HG02938 (cell line): Measurements from ENCODE around the gene LSAMP.

Source experiments
- ATAC-seq: cut with Tn5 transposase; IDR thresholded peaks from one replicate; pipeline ENCODE4 v1.9.1; 2021; ENCODE audit warnings: mild to moderate bottlenecking, moderate library complexity; ENCODE audit not compliant: unreplicated experiment

The LSAMP gene

DNA sequence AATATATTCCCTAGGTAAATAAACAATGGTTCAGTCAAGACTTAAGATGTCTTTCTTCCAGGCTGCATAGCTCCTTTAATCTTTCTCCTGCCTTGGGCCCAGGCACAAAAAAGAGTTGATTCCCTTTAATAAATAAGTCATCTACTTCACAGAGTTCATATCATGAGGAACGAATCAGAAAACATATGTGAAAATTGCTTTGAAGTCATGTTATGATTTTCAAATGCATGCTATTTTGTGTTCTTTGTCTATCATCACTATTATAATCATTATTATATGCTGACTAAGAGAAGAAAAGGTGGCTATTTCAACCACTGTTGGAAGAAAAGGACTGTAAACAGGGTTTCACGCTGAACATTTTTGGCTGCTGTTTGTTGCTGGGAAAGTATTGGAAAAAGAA, 70.4 kb downstream of the LSAMP start:
- ATAC-seq = no peak

- no peak for ATAC-seq
Measured at GRCh38 chr3:116367761-116368395, 77.4 kb downstream of the LSAMP start.

- ATAC-seq = no peak
Measured at GRCh38 chr3:116356056-116356455, 89.2 kb downstream of the LSAMP start.

DNA sequence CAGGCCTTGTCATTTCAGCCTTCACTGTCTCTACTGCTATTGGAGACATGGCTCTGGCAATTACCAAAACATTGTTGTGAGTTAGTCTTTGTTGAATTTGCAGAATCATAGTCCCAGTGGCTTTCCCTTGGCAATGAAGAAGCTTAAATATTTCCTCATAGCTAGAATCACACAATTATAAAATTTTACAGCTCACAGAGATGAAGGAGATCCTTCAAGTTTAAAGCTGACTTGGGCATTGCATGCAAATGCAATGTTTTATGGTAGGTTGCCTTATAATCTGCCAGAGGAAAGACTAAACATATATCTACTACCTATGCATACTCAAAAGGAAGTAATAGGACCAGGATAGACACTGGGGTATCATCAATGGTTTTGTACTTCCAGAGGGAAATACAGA, 90.9 kb downstream of the LSAMP start:
- no peak for ATAC-seq

DNA sequence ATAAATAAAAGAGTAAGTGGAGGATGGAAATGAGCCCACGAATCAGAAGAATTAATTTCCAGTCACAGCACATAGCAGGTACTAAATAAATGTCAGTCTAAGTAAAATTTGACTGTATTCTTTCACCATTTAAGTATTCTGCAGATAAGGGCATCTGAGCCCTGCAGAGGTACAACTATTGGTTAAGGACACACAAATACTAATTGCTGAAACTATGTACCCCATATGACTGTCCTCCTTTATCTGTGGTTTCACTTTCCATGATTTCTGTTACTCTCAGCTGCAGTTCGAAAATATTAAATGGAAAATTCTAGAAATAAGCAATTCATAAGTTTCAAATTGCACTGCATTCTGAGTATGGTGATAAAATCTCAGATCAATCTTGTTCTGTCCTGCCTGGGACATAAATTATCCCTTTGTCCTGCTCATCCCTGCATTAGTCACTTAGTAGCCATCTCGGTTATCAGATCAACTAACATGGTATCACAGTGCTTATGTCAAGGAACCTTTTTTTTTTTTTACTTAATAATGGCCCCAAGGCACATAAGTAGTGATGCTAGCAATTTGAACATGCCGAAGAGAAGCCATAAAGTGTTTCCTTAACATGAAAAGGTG, 95.1 kb downstream of the LSAMP start:
- no peak for ATAC-seq

DNA sequence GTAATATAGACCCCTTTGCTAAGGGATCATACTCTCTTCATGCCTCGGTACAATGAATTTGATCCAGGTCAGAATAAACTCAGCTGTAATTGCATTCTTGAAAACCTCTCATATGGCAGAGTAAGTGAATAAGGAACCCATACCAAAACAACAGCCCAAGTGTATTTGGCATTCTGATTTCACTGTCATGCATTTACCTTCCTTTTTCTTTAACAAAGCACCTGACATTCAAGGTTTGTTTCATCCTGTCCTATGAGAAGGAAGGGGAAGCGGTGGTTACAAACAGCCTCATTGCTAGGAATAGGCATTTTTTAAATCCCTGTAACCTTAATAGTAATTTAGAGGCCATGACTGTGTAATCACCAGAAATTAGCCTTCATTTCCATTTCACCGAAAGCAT, 97.1 kb downstream of the LSAMP start:
- ATAC-seq = no peak

DNA sequence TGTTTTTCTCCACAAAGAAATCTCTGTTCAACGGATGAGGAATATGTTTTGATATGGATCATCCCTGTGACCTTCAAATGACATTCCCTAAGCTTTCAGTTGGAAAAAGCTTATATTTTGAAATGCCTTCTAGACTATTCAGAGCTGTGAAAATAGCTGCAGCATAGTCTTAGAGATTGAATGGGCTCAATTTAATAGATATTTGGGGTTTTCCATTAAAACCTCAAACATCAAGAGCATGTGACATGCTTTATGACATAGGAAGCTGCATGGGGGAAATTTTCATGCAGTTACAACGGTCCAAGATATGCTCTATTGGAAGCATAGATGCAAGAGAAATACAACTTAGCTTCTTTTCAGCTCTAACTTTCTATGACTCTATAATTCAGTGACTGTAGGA, 102.8 kb downstream of the LSAMP start:
- no peak for ATAC-seq

- no peak for ATAC-seq
Measured at GRCh38 chr3:116341899-116342298, 103.4 kb downstream of the LSAMP start.

- ATAC-seq = no peak
Measured at GRCh38 chr3:116341381-116341780, 103.9 kb downstream of the LSAMP start.

DNA sequence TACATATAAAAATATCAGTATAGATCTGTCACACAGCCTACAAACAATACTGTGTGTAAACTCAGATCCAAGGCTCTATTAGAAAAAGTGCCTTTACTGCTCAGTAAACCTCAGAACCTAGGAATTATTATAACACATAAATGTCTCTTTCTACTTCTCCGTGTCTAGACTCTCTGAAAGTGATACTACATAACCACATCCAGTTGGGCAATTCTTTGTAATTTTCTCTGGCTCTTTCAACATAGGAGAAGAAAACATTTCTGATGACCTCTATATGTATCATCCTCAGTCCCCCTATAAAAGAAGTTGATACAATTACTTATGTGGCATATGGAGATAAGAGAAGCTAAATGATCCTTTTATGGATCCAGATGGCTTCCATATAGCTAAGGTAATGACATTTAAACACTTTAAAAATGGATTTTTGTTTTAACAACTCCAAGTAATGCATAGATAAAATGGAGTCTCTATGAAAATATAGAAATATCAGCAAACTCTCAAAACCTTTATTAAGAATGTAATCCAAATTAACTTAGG, 104.5 kb downstream of the LSAMP start:
- ATAC-seq = no peak

GRCh38 chr3:116339441-116340028, 105.8 kb downstream of the LSAMP start:
- ATAC-seq = no peak

- no peak for ATAC-seq
Measured at GRCh38 chr3:116338713-116339112, 106.6 kb downstream of the LSAMP start.

- no peak for ATAC-seq
Measured at GRCh38 chr3:116337229-116337628, 108.1 kb downstream of the LSAMP start.

DNA sequence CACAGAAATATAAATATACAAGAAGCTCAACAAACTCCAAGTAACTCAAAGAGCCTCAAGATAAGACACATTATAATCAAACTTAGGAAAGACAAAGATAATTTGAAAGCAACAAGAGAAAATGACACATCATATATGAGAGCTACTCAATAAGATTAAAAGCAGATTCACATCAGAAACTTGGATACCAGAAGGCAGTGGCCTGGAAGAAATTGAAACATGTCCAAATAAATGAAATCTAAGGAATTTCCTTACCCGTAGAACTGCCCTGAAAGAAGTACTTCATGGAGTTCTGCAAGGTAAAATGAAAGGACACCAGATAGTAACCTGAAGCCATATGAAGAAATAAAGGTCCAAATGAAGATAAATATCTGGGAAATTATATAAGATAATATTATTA, 113.9 kb downstream of the LSAMP start:
- ATAC-seq = no peak

GRCh38 chr3:116322750-116323375, 122.4 kb downstream of the LSAMP start:
- no peak for ATAC-seq

- no peak for ATAC-seq
Measured at GRCh38 chr3:116318370-116318769, 126.9 kb downstream of the LSAMP start.

DNA sequence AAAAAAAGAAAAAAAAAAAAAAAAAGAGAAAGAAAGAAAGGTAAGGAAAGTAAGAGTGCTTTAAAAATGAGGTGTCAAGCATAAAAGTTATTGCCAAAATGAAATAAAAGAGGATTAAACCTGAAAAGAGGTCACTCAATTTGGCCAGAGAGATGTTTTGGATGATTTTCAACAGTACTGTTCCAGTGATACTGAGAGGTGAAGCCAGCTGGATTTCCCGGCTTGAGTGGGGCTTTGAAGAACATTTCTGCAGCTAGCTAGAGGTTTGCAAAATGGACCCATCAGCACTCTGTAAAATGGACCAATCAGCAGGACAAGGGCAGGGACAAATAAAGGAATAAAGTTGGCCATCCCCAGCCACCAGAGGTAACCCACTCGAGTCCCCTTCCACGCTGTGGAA, 128.5 kb downstream of the LSAMP start:
- no peak for ATAC-seq

- no peak for ATAC-seq
Measured at GRCh38 chr3:116314476-116314875, 130.8 kb downstream of the LSAMP start.

DNA sequence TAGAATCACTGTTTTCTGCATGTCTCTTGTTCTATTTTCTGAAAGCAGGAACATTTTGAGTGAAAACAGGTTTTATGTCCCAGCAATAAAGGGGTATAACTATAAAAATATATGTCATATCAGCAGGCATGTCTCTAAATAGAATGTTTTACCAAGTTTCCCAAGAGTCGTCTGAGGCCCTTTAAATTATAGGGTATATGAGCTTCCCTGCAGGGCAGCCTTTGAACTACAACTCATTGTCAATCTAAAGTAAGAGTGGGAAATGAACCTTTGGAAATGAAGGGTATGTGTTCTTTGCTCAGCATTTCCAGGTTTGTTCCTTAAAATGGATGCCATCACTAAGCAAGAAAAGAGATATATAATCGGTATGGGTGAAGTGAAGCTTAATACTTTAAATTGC, 138.6 kb downstream of the LSAMP start:
- ATAC-seq = no peak

DNA sequence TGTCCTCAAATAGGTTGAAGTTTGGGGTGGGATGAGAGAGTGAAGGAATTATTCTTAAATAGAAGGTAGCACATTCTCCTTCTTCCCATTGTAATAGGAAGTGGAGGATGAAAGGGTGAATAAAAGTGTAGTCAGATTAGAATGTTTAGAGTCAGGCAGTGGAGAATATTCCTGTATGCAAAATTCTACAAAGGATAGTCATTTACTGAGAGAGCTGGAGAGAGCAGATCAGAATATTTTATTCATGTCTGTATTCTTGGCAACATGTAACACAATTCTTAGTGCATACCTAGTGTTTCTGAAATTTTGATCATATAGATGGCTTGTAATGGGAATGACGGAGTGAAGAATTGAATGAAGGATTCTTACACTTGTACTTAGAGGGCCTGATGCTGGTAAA, 139.1 kb downstream of the LSAMP start:
- no peak for ATAC-seq

DNA sequence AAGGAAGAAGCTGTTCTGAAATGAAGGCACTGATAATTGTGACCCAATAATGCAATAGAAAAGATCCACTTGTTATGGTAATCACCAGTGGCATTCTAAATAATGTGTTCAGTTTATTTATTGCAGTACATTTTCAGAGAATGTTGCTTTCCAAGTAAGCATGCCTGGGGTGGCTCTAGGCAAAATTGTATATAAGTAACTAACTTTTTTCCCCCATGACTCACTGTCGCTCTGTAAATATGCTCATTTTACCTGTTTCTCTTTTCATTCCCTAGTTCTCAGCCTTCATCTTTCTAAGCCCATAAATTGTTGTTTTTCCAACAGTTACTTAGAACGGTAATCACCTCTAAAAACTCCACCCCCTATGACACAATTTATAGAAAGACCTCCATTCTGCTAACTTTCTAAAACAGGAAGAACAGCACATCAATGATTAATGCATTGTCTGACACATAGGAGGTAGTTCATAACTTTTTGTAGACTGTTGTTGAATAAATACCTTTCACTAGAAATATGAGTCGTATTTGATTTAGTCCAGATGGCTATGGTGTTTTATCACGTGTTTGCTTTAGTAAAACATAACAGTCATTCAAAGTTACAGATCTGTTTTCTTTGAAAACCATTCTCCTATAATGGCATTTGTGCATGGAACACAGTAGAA, 143.1 kb downstream of the LSAMP start:
- ATAC-seq = no peak
